HG03159 (cell line): ENCODE measurements around the gene CPA2.
"Not testable (repeated sequence)": the region's sequence is repeated elsewhere in the genome, so short reads cannot be mapped to it uniquely, and the experiment has no call there.

ENCODE experiments used
- ATAC-seq: cut with Tn5 transposase; IDR thresholded peaks from one replicate; pipeline ENCODE4 v1.9.1; 2021; ENCODE audit warnings: mild to moderate bottlenecking, moderate library complexity; ENCODE audit not compliant: unreplicated experiment

The CPA2 gene

DNA sequence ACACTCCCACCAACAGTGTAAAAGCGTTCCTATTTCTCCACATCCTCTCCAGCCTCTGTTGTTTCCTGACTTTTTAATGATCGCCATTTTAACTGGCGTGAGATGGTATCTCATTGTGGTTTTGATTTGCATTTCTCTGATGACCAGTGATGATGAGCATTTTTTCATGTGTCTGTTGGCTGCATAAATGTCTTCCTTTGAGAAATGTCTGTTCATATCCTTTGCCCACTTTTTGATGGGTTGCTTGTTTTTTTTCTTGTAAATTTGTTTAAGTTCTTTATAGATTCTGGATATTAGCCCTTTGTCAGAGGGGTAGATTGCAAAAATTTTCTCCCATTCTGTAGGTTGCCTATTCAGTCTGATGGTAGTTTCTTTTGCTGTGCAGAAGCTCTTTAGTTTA, 17.0 kb upstream of the CPA2 start:
- ATAC-seq, result not testable (repeated sequence)

DNA sequence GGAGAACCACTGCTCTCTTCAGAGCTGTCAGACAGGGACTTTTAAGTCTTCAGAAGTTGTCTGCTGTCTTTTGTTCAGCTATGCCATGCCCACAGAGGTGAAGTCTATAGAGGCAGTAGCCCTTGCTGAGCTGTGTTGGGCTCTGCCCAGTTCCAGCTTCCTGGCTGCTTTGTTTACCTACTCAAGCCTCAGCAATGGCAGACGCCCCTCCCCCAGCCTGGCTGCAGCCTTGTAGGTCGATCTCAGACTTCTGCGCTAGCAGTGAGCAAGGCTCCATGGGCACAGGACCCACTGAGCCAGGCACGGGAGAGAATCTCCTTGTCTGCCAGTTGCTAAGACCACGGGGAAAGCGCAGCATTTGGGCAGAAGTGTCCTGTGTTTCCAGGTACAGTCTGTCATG, 12.1 kb upstream of the CPA2 start:
- ATAC-seq, result no peak

DNA sequence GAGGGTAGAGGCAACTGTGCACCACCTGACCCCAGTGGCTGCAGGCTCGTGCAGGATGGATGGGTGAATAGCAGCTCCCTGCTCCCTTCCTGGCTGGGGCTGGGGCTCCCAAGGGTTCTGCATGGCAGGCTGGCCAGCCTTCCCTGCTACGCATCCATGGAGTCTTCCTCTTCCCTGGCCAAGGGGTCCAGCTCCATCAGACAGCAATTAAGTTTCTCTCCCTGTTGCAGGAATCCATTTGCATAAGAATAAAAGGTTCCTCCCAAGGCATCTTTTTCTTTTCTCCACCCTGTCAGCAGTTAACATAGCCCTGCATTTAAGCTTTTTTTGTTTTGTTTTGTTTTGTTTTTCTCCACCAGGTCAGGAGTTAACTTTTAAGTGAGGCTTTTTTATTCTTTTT, 10.0 kb upstream of the CPA2 start:
- no peak for ATAC-seq

DNA sequence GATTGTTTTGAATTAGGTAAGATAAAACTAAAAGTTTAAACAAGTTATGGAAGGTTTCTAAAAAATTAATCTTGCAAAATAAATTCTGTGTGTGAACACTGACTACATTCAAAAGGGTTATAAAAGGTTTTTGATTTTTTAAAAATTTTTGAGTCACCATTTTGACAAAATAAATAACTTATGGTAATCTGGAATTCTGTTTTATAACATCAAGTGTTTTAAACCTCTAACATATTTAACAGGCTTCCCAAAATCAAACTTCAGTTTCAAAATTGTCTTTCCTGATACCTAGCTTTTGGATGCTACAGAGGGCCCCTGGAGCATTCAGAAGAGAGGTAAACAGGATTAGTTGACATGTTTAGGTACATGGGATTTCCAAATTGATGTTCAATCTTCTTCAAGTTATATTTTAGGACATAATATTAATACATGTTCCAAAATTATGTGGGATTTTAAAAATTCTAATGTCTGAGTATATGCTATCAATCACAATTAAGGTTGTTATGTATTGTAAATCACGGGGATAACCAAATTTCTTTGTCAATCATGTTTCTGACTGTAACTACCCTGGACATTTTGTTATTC, 8.1 kb upstream of the CPA2 start:
- ATAC-seq, result no peak

DNA sequence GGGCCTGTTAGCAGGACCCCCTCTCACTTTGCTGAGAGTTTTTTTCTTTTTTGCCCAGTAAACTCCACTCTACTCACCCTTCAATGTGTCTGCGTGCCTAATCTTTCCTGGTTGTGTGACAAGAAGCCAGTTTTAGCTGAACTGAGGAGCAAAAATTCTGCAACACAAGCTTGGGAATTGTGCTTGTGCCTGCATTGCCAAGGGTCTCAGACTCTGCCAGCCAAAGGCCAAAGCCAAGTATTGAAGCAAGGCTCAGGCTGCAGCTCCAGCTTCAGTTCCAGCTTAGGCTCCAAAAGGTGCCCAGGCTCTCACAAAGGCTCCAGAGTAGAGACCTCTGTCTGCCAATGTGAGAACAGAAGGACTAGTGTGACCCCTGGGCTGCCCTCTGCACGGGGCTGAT, 4.2 kb upstream of the CPA2 start:
- ATAC-seq, result no peak

DNA sequence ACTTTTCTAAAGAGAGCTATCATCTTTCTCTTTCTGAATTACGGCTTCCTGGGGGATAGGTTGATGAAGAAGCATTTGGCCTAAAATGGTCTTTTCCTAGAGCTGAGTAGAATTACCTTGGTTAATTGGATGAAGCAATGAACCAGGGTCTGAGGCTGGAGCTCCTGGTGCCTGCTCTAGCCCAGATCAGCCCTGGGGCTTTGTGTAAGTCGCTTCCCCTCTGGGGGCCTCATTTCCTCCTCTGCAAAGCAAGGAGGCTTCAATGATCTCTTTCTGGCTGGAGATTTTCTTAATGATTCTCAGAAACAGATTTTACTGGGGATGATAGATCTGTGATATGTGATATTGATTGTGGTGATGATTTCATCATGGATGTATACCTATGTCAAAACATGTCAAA, 3.5 kb upstream of the CPA2 start:
- ATAC-seq, result no peak

DNA sequence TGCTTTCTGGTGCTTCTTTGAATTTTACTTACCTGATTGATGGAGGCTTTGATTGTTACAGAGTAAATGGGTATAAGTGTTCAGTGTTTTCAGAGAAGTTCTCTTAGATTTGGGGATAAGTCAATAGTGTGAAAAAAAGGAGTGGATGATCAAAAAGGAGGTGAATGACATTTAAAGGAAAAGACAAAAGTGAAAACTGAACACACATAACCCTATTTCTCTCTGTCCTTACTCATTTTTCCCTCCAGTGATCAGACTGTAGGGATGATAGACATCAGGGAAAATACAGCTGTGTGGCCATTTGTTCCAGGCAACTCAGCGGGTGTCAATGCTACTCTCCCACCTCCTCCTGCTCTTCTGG, 278 bp downstream of the CPA2 start:
- ATAC-seq, result no peak

DNA sequence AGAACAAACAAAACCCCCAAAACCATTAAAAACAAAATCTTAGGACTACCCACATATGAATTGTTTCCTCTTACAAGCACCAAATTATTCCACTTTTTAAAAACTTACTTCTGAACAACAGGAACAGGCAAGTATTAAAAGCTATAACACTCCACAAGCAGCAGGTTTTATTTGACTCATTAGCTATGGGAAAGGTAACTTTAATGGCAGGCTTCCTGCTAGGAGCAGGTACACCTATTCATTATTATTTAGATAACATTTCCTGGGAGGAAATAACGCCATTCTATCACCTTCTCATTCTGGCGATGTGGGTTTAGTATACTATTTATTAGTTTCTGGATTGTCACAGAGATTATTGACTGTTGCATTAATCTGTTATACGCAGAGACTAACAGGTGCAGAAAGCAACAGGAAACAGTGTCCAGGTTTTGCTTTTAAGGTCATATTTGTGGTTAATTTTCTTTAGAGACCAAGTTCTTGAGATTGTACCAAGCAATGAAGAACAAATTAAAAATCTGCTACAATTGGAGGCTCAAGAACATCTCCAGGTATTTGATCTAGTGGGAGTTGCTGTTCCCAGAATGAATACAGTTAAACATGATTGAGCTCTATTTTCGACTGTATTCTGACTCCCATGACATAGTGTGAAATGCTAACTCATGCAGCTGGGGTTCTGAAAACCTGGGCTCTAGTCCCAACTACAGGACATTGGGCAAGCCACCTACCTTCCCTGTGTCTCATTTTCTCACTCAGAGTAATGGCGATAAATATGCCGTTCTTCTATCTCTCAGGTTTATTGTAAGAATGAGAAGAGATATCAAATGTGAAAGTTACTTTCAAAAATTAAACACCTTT, 2.0 kb downstream of the CPA2 start:
- ATAC-seq, result no peak

DNA sequence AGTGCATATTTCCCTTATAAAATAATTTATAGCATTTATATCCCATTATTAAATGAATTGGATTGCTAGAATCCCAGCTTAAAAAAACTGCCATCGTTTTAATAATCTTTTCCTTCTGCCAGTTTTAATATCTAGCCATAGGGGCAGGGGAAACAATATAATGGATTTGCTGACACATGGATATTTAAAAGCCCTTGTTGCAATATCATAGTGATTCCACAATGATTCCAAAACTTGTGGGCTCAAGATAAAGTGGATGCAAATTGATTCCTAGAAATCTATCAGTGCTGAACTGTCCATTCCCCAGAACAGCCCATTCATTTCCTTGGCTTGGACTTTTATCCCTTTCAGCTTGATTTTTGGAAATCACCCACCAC, 2.6 kb downstream of the CPA2 start:
- ATAC-seq, result no peak

DNA sequence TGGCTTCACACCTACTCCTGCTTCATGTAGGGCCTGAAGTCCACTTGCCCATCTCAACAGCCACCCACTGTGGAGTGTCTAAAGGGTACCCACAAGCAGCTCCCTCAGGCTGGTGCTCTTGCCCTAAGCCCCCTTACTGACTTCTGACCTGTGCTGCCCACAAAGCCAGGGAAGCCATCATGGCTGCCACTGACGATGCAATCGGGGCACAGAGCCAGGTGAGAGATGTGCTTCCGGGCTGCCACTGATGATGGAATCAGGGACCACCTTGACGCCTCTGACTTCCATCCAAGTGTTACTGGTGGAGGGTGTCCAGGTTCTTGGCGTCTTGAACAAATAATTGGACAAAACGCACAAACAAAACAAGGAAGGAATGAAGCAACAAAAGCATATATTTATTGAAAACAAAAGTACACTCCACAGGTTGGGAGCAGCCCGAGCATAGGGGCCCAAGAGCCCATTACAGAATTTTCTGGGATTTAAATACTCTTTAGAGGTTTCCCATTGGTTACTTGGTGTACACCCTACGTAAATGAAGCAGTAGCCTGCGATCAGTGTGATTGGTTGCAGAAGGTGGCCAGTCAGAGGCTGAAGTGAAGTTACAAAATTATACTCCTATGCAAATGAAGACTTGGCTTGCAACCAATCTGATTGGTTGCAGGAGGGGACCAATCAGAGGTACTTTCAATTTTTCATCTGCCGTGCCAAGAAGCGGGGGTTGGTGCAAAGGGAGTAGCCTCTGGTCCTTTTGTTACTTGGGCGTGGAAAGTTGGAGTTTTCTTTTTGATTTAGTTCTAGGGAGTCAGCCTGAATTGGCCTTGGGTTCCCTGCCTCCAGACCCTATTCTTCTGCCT, 4.5 kb downstream of the CPA2 start:
- no peak for ATAC-seq

DNA sequence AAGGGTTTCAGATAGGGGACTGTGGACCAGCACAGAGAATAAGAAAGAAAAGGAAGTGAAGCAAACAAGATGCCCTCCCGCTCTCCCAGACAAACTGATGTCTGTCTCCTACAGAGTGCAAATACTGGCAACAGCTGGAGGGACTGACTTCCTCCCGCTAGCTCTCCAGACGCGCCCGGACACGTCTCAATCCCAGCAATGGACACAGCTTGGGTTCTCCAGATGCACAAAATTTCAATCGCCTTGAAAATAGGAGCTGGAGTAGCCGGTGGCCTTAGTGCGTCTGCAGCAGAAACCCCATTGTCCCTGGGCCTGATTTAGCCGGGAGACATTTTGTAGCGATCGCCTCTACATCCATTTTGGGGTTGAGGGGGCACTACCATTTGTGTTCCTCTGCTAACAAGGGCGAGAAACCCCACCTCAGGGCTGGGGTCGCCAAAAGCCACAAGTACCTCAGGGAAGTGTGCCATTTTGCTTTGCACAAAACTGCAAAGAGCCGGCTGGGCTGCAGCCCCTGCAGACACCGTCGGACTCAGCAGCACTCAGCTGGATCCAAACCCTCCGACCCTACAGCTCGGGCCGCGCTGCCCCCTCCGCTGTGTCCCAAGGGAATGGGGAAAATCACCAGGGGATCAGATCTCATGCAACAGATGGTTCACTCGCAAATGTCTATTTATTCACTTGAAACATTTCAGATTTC, 5.9 kb downstream of the CPA2 start:
- no peak for ATAC-seq

DNA sequence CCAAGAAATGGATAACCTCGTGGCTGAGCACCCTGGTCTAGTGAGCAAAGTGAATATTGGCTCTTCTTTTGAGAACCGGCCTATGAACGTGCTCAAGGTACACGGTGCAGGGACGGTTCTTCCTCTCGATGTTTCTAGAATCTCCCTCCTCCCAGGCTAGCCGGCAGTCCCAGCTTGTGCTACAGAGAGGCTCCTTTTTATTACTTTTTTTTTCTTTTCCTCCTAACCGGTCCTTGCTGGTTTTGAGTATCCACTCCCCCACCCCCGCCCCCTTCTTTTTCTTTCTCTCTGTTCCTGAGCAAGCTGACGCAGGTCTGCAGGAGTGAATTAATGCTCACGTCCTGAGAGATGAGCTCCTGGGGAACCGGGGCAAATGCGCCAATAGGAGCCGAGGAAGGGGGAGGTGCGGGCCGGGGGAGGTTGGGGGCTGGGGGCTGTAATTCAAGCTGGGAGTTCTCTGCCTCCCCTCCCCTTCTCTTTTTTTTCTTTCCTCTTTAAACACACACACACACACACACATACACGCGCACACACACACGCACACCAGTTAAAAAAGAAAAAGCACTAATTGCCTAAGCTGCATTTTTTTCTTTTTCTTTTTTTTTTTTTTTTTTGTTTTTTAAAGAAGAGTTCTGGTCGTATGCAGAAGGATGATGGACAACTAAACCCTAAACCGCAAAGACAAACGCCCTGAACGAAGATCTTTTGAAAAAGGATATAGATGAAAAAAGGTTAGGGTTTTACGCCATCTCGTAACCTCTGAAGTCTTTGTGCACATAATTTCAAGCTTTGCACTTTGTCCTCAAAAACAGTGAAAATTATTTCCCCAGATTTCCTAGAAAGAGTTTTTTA, 6.6 kb downstream of the CPA2 start:
- ATAC-seq, result no peak

DNA sequence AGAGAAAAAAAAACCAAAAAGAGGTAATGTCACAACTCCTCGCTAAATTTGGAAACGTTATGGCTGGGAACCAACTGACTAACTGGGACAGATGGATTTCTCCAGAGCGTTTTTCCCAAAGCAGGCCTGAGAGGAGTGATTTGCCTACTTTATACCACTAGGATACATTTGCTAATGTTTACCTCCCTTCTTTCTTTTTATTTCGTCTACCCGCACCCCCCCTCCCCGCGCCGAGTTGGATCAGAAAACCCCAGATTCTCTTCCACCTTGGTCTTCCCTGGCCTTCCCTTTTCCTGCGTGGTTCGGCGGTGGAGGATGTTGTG, 7.2 kb downstream of the CPA2 start:
- ATAC-seq, result no peak

DNA sequence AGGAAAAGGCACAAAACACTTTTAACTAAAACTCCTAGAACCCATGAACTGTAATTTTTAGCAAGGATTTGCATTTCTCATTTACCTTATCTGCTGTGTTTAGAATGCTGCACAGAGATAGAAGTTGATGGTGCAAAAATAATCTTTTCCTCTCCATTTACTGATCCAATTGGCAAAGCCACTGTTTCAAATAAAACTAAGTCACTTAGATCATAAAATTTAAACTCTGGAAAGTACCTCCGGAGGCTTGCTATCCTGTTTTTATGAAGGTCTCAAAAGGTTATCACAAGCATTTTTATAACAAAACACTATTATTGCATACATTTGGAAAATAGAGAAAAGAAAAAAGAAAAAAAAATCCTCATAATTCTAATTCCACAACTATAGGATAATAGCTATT, 7.6 kb downstream of the CPA2 start:
- ATAC-seq, result no peak

DNA sequence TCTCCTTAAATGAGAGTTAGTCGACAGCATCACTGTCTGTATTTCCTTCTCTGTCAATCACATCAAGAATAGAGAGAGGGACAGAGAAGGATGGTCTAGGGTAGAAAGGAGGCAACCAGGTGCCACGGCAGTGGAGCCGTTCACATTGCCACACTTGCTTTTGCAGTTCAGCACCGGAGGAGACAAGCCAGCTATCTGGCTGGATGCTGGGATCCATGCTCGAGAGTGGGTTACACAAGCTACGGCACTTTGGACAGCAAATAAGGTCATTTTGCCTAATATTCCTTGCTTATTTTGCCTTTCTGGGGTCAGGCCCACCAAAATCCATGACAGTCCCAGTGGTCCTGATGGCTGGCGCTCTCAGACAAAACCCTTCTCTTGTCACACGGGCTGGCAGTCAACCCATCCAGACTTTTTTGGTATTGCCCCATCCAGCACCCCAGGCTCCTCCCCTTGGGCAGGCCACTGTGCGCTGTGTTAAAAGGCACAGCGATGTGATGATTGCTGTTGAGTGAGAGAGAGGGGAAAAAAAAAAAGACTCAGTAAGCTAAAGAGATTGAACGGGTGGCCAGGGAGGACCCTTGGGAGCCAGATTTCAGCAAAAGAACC, 8.4 kb downstream of the CPA2 start:
- ATAC-seq, result no peak

DNA sequence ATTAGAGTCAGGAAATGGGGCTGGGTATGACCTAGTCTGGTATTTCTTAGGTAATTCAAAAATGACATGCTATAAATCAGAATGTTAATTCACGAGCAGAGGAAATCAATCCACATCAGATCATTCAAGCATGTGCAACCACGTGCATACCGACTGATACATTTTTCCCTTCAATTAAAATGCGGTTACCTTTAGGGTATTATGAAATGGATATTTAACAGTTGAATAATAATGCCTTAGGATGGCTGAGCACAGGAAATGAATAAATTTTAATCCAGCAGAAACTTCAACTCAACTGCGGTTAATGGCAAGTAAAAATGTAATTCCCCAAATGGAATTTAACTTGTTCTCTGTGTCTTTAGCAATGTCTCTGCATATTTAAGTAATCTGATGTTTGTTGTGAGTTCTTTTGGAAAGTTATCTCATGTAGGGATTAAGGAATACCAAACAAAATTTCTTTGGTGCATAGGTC, 9.2 kb downstream of the CPA2 start:
- ATAC-seq, result no peak

DNA sequence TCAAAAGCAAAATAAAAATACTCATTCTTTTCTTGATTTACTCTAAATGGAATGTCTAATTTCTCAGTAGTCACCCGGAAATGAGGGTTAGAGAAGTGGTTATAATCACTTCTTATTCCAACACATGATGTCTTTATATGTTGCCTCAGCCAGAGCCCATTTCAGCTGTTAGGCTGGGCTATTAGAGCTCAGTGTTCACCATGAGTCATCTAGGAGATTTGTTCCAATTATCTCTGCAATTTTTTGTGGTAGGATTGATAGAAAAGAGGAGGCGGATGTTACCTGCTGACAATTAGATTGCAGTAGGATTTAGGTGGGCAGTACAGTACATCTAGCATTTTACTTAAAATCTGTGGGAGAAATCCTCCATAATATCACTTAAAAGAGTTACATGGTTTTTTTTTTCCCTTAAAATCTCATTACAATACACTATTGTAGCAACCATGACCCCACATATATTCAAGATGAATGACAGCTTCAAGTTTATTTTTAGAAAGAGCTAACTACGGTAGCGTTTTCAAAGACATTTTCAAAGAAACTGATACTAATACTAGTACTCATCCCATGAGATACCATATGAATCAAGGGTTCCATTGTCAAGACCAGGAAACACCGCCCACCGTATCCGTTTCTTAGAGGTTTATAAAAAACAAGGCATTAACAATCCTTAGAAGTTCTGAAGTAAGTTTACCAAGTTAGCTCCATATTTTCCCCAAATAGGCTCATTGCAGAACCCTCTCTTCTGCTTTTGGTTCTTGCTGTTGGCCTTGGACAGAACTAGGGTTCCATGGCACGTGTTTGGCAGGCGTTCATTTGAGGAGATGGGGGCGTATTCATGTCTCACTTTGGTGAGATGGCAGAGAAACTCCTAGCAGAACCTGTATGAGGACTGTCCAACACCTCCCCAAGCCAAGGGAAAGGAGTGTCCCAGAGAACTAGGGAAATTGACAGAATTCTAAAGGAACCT, 10.4 kb downstream of the CPA2 start:
- ATAC-seq, result no peak

DNA sequence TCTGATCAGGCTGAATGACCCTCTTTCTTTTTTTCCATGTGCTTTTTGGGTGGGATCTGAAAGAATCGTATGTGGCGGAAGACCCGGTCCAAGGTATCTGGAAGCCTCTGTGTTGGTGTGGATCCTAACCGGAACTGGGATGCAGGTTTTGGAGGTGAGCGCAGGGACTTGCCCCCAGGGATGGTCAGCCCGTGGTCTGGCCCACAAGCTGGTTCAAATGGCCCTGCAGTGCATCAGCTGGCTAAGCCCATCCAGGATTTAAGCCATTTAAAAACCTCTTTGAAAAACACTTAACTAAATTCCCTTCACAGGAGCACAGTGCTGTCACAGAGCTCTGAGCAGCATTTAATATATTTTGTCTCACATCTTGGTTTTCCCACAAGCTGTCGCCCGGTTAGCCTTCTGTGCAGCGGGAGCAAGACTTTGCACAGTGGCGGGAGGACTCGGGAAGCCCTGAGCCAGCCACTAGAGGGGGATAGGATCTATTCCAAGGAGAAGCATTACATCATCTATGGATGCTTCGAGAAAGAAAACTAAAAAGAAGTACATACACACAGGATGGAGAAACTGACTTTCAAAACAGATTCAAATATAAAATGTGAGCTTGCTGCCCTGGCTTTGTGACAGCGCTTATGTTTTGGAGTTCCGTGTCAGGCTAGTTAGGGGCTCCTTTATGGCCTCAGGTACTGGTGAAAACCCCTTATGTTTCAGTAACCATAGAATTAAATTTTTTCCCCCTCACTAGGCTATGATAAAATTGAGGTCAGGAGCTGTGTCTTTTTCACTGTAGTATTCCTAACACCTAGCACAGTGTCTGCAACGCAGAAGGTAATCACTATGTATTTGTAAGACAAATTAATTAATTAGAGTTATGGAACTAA, 11.3 kb downstream of the CPA2 start:
- ATAC-seq, result no peak
